Hepatocyte (in vitro differentiated cells): ENCODE measurements around the gene FAM89B.

Experiments used
- CTCF ChIP-seq: fragments of 200-600 bp; sonication (generic); IDR thresholded peaks from 2 replicates; pipeline ENCODE4 v1.5.1; 2016; ENCODE audit warnings: antibody characterized with exemption, mild to moderate bottlenecking; ENCODE audit not compliant: poor library complexity
- EZH2 ChIP-seq: fragments of 200-600 bp; sonication (generic); IDR thresholded peaks from 2 replicates; pipeline ENCODE4 v1.6.1; 2016; ENCODE audit warnings: antibody characterized with exemption, mild to moderate bottlenecking, borderline replicate concordance
- EZH2phosphoT487 ChIP-seq: fragments of 200-600 bp; sonication (generic); IDR thresholded peaks from one replicate; pipeline ENCODE4 v1.6.1; 2018; ENCODE audit warnings: antibody characterized with exemption, mild to moderate bottlenecking, low read depth, moderate library complexity; ENCODE audit not compliant: unreplicated experiment, severe bottlenecking

GRCh38 chr11:65621460-65621859, 49.1 kb downstream of the FAM89B start:
- TF ChIP-seq CTCF = no peak
- no peak for TF ChIP-seq EZH2
- no peak for TF ChIP-seq EZH2phosphoT487
